Measurements from ENCODE around the gene SOX14. TPM values are rescaled to one million over a fixed set of nuclear protein-coding genes. Genes with fewer than 3 reads are reported as not detected.

Gene SOX14
- polyA plus RNA-seq, 1 donor from 2014 or later: not detected

DNA sequence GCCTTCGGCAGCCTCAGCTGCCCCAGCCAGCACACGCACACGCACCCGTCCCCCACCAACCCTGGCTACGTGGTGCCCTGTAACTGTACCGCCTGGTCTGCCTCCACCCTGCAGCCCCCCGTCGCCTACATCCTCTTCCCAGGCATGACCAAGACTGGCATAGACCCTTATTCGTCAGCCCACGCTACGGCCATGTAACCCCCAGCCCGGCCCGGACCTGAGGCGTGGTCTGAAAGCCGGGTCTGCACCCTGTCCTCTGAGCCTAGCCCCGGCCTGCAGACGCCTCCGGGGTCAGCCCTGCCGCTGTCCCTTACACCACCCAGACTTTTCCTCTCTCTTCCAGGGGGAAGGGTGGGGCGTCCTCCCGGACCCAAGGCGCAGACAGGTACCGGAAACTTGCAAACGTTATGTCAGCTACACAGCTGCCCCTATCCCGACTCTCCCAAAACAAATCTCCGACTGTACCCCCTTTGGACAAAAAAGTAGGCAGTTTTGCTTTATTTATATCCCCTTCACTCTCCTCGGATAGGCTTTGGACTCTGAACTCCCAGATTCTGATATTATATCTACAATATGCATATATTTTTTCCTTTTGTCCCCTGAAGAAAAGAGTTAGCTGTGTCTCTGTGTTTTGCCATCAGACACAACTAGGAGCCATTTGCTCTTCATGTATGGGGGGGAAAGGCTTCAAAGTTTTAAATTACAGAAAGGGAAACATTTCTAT lies 1.4 kb downstream of the SOX14 start:
- no peak overlapping the region for H3K4me3 Mint-ChIP-seq
- peaks cover 73% of the 10 kb centered on the region for H3K27me3 Mint-ChIP-seq
- H3K27ac Mint-ChIP-seq: peak overlapping the region in 1 of 3 donors; percentile 33
- peaks cover 1% of the 10 kb centered on the region for H3K36me3 Mint-ChIP-seq
- no peaks in the 10 kb centered on the region for H3K9me3 Mint-ChIP-seq
- peaks cover 0 to 4% (median 1%) of the 10 kb centered on the region in 3 donors for H3K4me1 Mint-ChIP-seq

- Mint-ChIP-seq H3K4me1 (peaks cover 0 to 4% (median 1%) of the 10 kb centered on the region in 3 donors), H3K9me3 (no peaks in the 10 kb centered on the region), H3K27ac (peak overlapping the region in 1 of 3 donors; percentile 33), H3K27me3 (peaks cover 74% of the 10 kb centered on the region), H3K36me3 (no peaks in the 10 kb centered on the region), H3K4me3 (no peak overlapping the region)
These were observed 2.1 kb downstream of the SOX14 start for GRCh38 chr3:137766041-137766875.

GRCh38 chr3:137766876-137767537 lies 2.9 kb downstream of the SOX14 start:
- H3K9me3 Mint-ChIP-seq: no peaks in the 10 kb centered on the region
- H3K36me3 Mint-ChIP-seq: no peaks in the 10 kb centered on the region
- H3K27me3 Mint-ChIP-seq: peaks cover 73% of the 10 kb centered on the region
- no peak overlapping the region for H3K4me3 Mint-ChIP-seq
- peaks cover 1 to 7% (median 5%) of the 10 kb centered on the region in 3 donors for H3K4me1 Mint-ChIP-seq
- H3K27ac Mint-ChIP-seq: no peak overlapping the region

DNA sequence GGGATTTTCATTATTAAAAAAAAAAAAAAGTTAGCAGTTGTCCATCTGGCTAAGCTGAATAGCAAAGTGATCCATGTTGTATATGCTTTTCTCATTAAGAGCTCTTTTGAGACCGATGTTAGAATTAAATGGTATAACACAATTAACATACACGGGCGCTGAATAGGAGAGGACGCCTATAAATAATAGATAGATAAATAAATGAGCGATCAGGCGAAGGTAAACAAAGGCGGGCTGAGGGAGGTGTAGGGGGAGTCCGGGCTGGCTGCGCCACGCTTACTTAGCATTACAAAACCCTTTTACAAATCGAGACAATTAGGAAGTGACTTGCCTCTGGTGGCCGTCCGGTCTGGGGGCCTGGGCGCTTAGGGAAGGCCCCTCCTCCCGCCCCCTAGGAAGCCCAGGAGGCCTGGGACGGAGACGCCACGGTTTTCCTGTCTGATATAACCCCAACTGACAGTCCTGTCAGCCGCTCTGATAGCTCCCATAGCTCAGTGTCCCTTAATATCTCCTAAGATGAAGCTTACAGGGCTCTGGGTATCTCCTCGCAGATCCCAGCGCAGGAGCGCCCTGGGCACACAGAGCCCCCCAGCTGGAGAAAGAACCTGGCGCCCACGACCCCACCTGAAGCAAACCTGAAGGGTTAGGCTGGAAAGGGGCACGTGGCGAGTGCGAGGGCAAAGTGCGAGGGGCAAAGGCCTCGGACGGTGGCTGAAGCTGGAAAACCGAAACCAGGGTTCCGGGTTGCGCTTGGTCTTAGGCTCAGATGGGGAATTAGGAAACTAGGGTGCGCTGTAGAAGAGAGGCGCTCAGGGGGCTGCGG lies 3.6 kb downstream of the SOX14 start:
- Mint-ChIP-seq H3K4me3 (peak overlapping the region in 1 of 4 donors; percentile 49), H3K36me3 (no peaks in the 10 kb centered on the region), H3K4me1 (peaks cover 1 to 7% (median 5%) of the 10 kb centered on the region in 3 donors), H3K27me3 (peaks cover 72% of the 10 kb centered on the region), H3K9me3 (no peaks in the 10 kb centered on the region), H3K27ac (no peak overlapping the region)

- Mint-ChIP-seq H3K27ac (no peak overlapping the region), H3K4me3 (peak overlapping the region in 2 of 4 donors; percentile 47 to 49), H3K9me3 (no peaks in the 10 kb centered on the region), H3K4me1 (peaks cover 1 to 7% (median 5%) of the 10 kb centered on the region in 3 donors), H3K27me3 (peaks cover 70% of the 10 kb centered on the region), H3K36me3 (no peaks in the 10 kb centered on the region)
These were observed 4.5 kb downstream of the SOX14 start for GRCh38 chr3:137768361-137769321.

DNA sequence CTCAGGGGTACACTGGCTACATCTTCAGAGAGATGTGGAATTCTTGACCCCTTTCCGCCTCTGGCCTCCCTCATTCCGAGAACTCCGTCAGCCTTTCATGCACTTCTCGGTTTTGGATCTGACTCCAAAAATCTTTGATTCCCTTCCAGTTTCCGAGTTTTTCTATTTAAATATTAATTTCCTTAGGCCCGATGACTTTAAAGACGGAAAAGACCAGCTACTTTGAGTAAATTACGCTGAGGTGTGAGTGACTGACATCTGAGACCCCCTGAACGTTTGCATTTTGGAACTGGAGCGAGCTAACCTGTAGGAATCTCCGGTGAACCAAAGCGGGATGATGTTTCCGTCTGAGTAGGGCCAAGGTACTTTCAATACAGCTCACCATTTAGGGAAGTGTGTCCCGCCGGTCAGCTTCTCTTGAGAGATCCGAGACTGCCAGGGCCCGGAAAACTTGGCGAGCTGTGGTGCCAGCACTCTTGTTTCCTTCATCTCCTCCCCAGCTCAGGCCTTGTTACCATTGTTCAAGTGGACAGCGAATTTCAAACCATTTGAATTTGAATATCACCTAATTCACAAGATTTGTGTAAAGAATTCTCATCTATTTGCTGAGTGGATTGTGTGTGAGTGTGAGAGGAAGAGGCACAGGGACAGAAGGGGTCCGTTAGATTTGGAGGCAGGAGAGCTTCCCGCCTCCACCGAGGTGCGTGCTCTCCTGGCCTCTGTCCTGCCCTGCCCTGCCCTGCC lies 5.4 kb downstream of the SOX14 start:
- peaks cover 1 to 7% (median 5%) of the 10 kb centered on the region in 3 donors for H3K4me1 Mint-ChIP-seq
- peaks cover 64% of the 10 kb centered on the region for H3K27me3 Mint-ChIP-seq
- no peak overlapping the region for H3K4me3 Mint-ChIP-seq
- no peak overlapping the region for H3K27ac Mint-ChIP-seq
- H3K9me3 Mint-ChIP-seq: no peaks in the 10 kb centered on the region
- H3K36me3 Mint-ChIP-seq: no peaks in the 10 kb centered on the region

DNA sequence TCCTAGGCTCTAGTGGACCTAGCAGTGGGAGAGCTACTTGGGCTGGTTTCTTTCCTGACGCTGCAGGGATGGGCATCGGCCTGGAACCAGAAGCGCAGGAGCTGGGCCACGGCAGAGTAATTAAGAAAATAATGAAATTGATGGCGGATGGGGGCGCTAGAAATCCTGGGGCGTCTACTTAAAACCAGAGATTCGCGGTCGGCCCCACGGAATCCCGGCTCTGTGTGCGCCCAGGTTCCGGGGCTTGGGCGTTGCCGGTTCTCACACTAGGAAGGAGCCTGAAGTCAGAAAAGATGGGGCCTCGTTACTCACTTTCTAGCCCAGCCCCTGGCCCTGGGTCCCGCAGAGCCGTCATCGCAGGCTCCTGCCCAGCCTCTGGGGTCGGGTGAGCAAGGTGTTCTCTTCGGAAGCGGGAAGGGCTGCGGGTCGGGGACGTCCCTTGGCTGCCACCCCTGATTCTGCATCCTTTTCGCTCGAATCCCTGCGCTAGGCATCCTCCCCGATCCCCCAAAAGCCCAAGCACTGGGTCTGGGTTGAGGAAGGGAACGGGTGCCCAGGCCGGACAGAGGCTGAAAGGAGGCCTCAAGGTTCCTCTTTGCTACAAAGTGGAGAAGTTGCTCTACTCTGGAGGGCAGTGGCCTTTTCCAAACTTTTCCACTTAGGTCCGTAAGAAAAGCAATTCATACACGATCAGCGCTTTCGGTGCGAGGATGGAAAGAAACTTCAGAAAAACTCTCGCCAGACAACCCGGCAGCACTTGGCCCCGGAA lies 6.1 kb downstream of the SOX14 start:
- Mint-ChIP-seq H3K27me3 (peaks cover 69% of the 10 kb centered on the region), H3K36me3 (no peaks in the 10 kb centered on the region), H3K4me1 (peaks cover 1 to 7% (median 5%) of the 10 kb centered on the region in 3 donors), H3K27ac (no peak overlapping the region), H3K9me3 (no peaks in the 10 kb centered on the region), H3K4me3 (no peak overlapping the region)

DNA sequence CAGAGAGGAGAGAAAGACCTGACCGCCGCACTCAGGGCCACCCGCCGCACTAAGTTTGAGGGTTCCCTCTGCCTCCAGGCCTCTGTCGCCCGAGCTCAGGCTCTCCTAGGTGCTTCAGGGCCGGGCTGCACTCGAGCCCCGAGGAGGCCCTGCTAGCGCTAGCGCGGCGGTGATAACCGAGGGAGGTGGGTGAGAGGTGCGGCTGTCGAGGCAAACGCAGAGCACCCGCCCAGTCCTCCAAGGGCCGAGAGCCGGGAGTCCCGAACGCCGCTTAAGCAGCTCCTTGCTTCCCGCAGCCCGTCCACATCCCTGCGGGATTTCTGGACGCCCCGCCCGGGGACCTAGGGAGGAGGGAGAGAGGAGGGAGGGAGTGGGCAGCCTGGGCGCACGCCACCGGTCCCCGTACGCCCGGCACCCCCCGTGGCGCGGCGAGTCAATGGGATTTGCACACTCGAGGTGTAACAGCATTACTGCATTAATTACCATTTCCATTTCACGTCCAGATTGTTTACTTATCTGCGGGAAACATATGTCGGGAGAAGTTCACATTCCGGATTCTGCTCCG lies 6.8 kb downstream of the SOX14 start:
- Mint-ChIP-seq H3K36me3 (no peaks in the 10 kb centered on the region), H3K9me3 (no peaks in the 10 kb centered on the region), H3K4me3 (no peak overlapping the region), H3K27ac (no peak overlapping the region), H3K27me3 (peaks cover 62% of the 10 kb centered on the region), H3K4me1 (peaks cover 0 to 7% (median 5%) of the 10 kb centered on the region in 3 donors)

DNA sequence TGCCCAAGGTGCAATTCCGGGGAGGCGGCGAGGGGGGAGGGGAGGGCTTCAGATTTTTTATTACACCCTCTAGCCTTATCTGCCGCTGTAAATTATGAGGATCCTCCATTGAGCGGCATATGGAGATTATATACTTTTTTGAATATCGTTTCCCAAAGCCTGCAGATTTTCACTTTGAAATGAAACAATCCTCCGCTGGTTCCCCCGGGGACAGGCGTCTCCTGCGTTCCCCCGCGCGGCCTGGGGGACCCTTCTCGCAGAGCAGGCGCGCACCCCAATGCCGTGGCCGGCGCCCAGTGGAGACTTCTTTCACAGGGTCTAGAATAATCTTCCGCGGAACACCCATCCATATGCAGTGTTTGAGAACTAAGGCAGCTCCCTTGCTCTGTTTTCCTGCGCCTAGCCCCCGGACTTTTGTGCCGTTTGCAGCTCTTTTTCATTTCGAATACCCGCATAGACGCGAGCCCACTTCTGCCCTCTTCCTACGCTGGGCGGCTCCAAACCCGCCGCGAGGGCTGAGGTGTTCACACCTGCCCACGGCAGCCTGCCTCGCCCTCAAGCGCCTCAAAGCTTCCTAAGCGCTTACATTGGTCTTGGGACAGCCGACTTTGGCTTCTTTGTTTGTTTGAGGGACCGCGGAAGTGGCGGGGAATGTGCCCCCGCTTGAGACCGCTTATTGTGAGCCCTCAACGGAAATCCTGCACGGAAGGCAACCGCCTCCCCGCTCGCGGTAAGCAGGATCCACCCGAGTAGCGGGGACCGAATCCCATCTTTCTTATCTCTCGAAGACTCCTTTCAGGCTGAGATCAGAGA lies 7.5 kb downstream of the SOX14 start:
- peaks cover 0 to 7% (median 5%) of the 10 kb centered on the region in 3 donors for H3K4me1 Mint-ChIP-seq
- H3K4me3 Mint-ChIP-seq: peak overlapping the region in 1 of 4 donors; percentile 5
- no peak overlapping the region for H3K27ac Mint-ChIP-seq
- no peaks in the 10 kb centered on the region for H3K9me3 Mint-ChIP-seq
- no peaks in the 10 kb centered on the region for H3K36me3 Mint-ChIP-seq
- H3K27me3 Mint-ChIP-seq: peaks cover 56% of the 10 kb centered on the region

GRCh38 chr3:137772214-137772955 lies 8.3 kb downstream of the SOX14 start:
- Mint-ChIP-seq H3K4me1 (peaks cover 0 to 7% (median 5%) of the 10 kb centered on the region in 3 donors), H3K27ac (no peak overlapping the region), H3K36me3 (no peaks in the 10 kb centered on the region), H3K27me3 (peaks cover 51% of the 10 kb centered on the region), H3K4me3 (no peak overlapping the region), H3K9me3 (no peaks in the 10 kb centered on the region)

- Mint-ChIP-seq H3K27me3 (peaks cover 9% of the 10 kb centered on the region), H3K4me3 (no peak overlapping the region), H3K36me3 (no peaks in the 10 kb centered on the region), H3K9me3 (peaks cover 0 to 2% (median 1%) of the 10 kb centered on the region in 3 donors), H3K27ac (no peak overlapping the region), H3K4me1 (peaks cover 0 to 1% (median 0%) of the 10 kb centered on the region in 3 donors)
These were observed 14.8 kb downstream of the SOX14 start for GRCh38 chr3:137778941-137779340.
